Activated T-helper 17 cell treated with anti-CD3 and anti-CD28 coated beads, Interleukin-2, amount 50 U/mL, for 72 hours (primary cell): ENCODE results near the gene RHBDD3. TPM values are rescaled to one million over a fixed set of nuclear protein-coding genes. Genes with fewer than 3 reads are reported as not detected.

Experiments used
- ATAC-seq: fragments of 150-1000 bp; cut with Tn5 transposase; replicated peaks from 2 replicates; pipeline ENCODE4 v1.10.0; 2021; ENCODE audit warnings: mild to moderate bottlenecking, moderate library complexity
- H3K27ac Mint-ChIP-seq: one replicate; pipeline ENCODE4 v1.8.0; 2022; ENCODE audit warnings: mixed read lengths
- H3K27me3 Mint-ChIP-seq: one replicate; pipeline ENCODE4 v1.8.0; 2022; ENCODE audit warnings: mixed read lengths
- H3K36me3 Mint-ChIP-seq: one replicate; pipeline ENCODE4 v1.8.0; 2022; ENCODE audit warnings: low read depth, mild to moderate bottlenecking, mixed read lengths
- H3K4me1 Mint-ChIP-seq: one replicate; pipeline ENCODE4 v1.8.0; 2022; ENCODE audit warnings: mixed read lengths
- H3K4me3 Mint-ChIP-seq: one replicate; pipeline ENCODE4 v1.8.0; 2022; ENCODE audit warnings: mild to moderate bottlenecking, mixed read lengths
- H3K9me3 Mint-ChIP-seq: one replicate; pipeline ENCODE4 v1.8.0; 2022; ENCODE audit warnings: mixed read lengths
- total RNA-seq, 2 donors: library from RNA; stranded (reverse); gene quantifications; one replicate each; pipeline ENCODE4 v1.2.3, GENCODE V29; 2022

Gene RHBDD3
- total RNA-seq, 2 donors from 2014 or later: 19.2 to 36.8 TPM

- no peak overlapping the region for H3K27ac Mint-ChIP-seq
- H3K4me1 Mint-ChIP-seq: no peaks in the 10 kb centered on the region
- H3K27me3 Mint-ChIP-seq: no peaks in the 10 kb centered on the region
- no peak for ATAC-seq
- no peaks in the 10 kb centered on the region for H3K36me3 Mint-ChIP-seq
- no peaks in the 10 kb centered on the region for H3K9me3 Mint-ChIP-seq
- H3K4me3 Mint-ChIP-seq: no peak overlapping the region
Observed at GRCh38 chr22:29215012-29215860, 52.5 kb downstream of the RHBDD3 start.

GRCh38 chr22:29214232-29214631, 53.5 kb downstream of the RHBDD3 start:
- Mint-ChIP-seq H3K4me1 (no peaks in the 10 kb centered on the region), H3K36me3 (no peaks in the 10 kb centered on the region), H3K9me3 (no peaks in the 10 kb centered on the region)

GRCh38 chr22:29213493-29213892, 54.3 kb downstream of the RHBDD3 start:
- ATAC-seq: no peak
- H3K36me3 Mint-ChIP-seq: no peaks in the 10 kb centered on the region
- H3K4me1 Mint-ChIP-seq: no peaks in the 10 kb centered on the region
- no peak overlapping the region for H3K27ac Mint-ChIP-seq
- H3K4me3 Mint-ChIP-seq: no peak overlapping the region
- no peaks in the 10 kb centered on the region for H3K27me3 Mint-ChIP-seq
- no peaks in the 10 kb centered on the region for H3K9me3 Mint-ChIP-seq

More at GRCh38 chr22:29214232-29214631, 53.5 kb downstream of the RHBDD3 start:
- Mint-ChIP-seq H3K27me3 (no peaks in the 10 kb centered on the region), H3K4me3 (no peak overlapping the region), H3K27ac (no peak overlapping the region)
- no peak for ATAC-seq

GRCh38 chr22:29212743-29213142, 55.0 kb downstream of the RHBDD3 start:
- Mint-ChIP-seq H3K36me3 (no peaks in the 10 kb centered on the region), H3K27ac (no peak overlapping the region), H3K9me3 (no peaks in the 10 kb centered on the region), H3K4me3 (no peak overlapping the region), H3K4me1 (no peaks in the 10 kb centered on the region), H3K27me3 (no peaks in the 10 kb centered on the region)
- ATAC-seq: no peak

GRCh38 chr22:29211466-29211865, 56.3 kb downstream of the RHBDD3 start:
- Mint-ChIP-seq H3K36me3 (no peaks in the 10 kb centered on the region), H3K27ac (no peak overlapping the region), H3K9me3 (no peaks in the 10 kb centered on the region), H3K4me1 (no peaks in the 10 kb centered on the region), H3K27me3 (no peaks in the 10 kb centered on the region), H3K4me3 (no peak overlapping the region)
- no peak for ATAC-seq

GRCh38 chr22:29211066-29211465, 56.7 kb downstream of the RHBDD3 start:
- Mint-ChIP-seq H3K4me3 (no peak overlapping the region), H3K9me3 (no peaks in the 10 kb centered on the region), H3K4me1 (no peaks in the 10 kb centered on the region), H3K27ac (no peak overlapping the region), H3K36me3 (no peaks in the 10 kb centered on the region), H3K27me3 (no peaks in the 10 kb centered on the region)
- no peak for ATAC-seq

Other genes with a start within 250 kb of the RHBDD3 start
- gene C22orf31, start 206.2 kb downstream of the RHBDD3 start, total RNA-seq: not detected
- gene KREMEN1, start 194.9 kb downstream of the RHBDD3 start, total RNA-seq: under 1 TPM in 1 of 2 donors, not detected in 1; 0.40 TPM
- not detected for gene EMID1, start 62.1 kb downstream of the RHBDD3 start, total RNA-seq
- 100 to 1,000 TPM; 231 to 319 TPM for gene EWSR1, start 287 bp upstream of the RHBDD3 start, total RNA-seq
- 1 to 10 TPM; 1.9 to 2.9 TPM for gene GAS2L1, start 38.7 kb upstream of the RHBDD3 start, total RNA-seq
- gene RASL10A, start 47.7 kb upstream of the RHBDD3 start, total RNA-seq: under 1 TPM; 0.58 to 0.61 TPM
- gene AP1B1, start 120.6 kb upstream of the RHBDD3 start, total RNA-seq: 10 to 100 TPM; 33.8 to 83.7 TPM
- not detected for gene RFPL1, start 170.6 kb upstream of the RHBDD3 start, total RNA-seq
- gene NEFH, start 212.2 kb upstream of the RHBDD3 start, total RNA-seq: 1 to 10 TPM; 1.3 to 2.9 TPM